CD4-positive, alpha-beta T cell treated with Interleukin-17A for 4 hours (primary cell): Measurements from ENCODE around the gene ACOT13.
"Not testable (repeated sequence)": the region's sequence is repeated elsewhere in the genome, so short reads cannot be mapped to it uniquely, and the experiment has no call there.

Experiments
- DNase-seq: peaks from one replicate; pipeline ENCODE4 v3.0.0-alpha.2; 2020; ENCODE audit warnings: mixed read lengths

The ACOT13 gene

DNA sequence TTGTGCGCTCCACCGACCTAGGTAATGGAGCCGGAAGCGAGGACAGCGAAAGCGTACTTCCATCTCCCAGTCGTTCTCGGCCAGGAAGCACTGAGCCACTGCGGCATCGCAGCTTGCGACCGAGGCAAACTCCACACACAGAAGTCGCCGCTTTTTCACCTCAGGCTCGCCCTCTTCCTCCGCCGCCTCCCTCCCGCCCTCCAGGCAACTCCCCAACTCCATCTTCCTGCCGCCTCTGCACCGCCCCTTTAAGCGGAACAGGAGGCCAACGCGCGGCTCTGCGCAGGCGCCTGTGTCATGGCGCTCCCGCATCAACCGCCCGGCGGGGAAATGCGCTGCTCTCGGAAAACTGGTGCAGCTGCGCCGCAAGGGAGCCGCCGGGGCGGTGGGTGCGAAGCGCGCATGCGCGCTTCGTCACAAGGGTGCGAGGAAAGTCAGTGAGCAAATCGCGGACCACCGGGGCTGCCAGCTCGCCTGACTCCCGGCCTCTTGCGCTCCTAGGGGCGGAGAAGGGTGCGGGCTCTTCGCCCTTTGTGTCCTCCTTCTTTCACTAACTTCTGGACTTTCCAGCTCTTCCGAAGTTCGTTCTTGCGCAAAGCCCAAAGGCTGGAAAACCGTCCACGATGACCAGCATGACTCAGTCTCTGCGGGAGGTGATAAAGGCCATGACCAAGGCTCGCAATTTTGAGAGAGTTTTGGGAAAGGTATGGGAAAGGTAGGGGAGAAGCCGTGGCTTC is at the start of gene ACOT13, which contains the start of gene TDP2:
ACOT13 (plus strand) TSS at position 437 of the 737 bp plus-strand sequence; CDS start at position 624, 187 bp downstream.
TDP2 (minus strand) TSS at position 259 of the 737 bp plus-strand sequence; CDS start at position 222, 37 bp downstream.
- peak; percentile 97 for DNase-seq

DNA sequence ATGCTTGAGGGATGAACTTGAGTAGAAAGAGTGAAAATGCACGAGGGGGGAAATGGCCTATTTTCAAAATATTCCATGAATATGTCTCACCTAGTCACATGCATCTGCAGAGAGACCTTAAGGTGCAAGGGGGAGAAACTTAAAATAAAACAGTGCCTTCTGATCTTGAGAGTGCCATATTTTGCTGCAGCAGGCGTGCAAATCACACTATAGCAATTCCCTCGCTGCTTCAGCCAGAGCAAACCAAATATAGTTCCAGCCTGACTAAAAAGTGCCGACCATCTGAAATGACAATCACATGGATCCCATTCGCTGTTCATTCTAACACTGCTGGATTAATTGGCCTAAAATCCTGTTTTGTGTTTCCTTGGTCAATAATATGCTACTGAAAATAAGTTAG is 47.2 kb upstream of the ACOT13 start:
- DNase-seq = no peak

DNA sequence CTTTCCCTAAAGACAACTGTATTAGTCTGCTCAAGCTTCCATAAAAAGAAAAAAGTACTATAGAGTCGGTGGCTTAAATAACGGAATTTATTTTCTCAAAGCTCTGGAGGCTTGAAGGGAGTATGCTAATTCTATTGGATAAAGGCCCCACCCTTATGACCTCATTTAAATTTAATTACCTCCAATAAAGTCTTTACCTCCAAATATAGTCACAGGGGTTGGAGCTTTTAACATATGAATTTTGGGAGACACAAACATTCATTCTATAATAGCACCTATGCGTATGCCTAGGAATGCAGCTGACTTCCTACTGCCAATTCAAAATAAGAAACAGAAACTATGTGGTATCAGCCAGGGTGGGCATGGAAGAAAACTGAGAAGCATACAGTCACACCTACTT is 46.2 kb upstream of the ACOT13 start:
- DNase-seq = no peak

DNA sequence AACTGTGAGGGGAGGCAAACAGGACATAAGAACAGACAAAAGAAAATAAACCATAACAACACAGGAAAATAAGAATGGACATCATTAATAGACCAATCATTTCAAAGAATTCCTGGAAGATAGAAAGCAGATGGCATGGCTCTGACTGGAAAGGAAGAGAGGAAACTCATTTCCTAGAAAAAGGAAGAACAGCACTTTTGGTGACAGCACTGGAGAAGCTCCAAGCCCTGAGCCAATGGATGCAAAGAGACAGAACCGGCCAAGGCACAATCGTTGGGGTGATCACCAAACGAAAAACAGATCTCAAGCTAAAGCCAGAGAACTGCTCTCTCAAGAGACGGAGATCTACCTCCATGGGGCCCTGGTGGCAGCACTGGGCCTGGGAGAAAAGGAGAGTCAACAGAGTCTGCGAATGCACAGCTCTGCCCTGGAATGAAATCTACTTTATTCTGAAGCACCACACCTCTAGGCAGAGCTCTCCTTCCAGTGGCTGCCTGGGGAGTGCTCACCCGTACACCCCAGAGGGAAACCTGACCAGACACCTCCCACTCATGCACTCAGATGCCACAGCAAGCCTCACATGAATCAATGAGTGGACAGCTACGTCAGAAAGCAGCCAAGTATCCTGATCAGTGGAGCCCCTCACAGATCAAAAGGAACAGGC is 45.1 kb upstream of the ACOT13 start:
- no peak for DNase-seq

DNA sequence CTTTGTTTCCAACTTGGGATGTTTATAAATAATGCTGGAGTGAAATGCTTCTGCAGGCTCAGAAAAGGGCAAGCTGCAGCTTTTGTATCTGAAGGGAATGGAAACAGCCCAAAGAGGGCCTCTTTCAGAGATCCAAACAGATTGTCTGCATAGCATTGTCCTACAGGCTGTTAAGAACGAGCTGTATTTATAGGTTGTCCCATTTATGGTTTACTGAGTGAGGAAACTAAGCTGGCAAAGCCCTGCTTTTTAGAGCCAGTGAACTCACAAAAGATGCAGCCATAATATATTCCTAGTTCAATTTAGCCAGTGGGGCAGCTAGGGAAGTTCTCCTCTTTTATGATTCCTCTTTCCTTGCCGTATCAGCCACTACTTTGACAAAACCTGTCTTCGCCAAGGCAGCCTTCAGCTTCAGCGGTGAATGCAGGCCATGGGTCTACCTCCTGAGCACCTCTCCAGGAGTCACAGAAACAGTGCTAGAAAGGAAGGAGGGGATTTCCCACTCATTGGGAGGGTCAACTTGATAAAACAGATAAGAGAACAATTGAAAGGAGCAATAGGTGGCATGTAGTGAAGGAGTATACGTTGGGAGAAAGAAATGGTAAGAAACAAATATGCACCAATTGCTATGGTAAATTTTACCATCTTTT is 35.9 kb upstream of the ACOT13 start:
- no peak for DNase-seq

DNA sequence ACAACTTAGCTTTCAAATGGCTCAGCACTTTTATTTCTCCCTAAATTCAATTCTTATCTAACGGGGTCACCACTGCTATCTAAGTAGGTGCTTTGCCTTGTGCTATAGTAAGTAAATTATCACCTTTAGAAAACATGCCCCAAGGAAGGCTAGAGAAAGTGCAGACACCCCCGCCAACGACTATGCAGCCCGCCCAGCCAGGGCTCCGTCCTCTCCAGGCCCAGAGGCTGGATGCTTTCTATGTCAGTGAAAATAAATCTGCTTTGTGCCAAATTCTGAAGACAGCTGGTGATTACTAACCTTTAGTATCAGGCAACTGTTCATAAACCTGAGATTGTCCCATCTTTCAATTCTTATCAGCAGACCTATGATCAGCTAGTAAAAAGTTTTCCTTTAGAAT is 35.2 kb upstream of the ACOT13 start:
- no peak for DNase-seq

DNA sequence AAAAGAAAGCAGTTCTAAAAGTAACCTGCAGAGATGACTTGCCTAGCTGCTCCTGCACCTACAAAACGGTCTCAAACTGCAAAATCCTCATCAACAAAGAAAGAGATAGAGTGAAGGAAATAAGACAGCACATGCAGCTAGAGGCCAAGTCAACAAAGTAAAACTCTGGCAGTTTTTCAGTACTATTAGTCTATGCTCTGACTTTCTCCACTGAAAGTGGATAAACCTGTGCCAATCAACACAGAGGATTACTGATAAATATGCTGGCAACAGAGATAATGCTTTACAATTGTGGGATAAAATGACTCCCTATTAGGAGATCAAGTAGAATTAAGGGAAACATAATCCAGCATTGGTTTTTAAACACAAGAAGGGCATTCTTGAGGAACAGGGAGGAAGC is 34.3 kb upstream of the ACOT13 start:
- DNase-seq = no peak

DNA sequence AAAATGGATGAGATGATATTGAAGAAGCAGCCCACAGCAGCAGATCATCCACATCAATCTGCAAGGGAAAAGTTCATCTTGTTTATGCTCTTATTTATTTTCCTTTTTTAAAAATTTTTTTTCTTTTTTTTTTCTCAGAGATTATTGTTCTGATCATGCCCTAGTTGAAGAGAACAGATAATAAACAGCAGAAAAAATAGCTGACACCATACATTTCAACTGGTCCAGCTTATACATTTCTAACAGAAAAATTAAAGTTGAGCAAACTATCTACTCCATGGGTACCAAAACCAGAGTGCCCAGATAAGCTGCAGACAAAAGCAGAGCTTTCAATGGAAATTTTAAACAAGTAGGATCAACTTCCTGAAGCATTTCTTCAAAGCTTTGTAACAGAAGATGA is 30.2 kb upstream of the ACOT13 start:
- DNase-seq = no peak

DNA sequence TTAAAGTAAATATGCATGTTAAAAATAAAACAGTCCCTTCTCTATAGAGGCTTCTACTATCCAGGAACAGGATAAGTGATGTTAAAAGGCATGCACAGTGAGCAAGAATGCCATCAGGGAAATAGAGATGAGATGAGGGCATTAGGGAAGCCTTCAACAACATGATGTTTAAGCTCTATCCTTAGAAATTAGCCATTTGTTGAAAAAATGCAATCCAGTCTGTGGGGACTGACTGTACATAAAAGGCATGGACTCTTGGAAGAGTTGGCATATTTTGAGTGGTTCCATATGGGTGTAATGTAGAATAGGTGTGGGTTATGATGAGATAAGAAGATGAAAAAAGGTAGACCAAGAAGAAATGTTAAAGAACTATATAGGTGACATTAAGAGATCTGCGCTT is 26.7 kb upstream of the ACOT13 start:
- DNase-seq = no peak

DNA sequence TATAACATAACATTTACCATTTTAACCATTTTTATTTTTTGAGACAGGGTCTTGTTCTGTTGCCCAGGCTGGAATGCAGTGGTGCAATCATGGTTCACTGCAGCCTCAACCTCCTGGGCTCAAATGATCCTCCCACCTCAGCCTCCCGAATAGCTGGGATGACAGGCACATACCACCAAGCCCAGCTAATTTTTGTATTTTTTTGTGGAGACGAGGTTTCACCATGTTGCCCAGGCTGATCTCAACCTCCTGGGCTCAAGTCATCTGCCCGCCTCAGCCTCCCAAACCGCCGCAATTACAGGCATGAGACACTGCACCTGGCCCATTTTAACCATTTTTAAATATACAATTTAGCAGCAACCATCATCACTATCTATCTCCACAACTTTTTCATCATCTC is 26.2 kb upstream of the ACOT13 start:
- not testable (repeated sequence) for DNase-seq

DNA sequence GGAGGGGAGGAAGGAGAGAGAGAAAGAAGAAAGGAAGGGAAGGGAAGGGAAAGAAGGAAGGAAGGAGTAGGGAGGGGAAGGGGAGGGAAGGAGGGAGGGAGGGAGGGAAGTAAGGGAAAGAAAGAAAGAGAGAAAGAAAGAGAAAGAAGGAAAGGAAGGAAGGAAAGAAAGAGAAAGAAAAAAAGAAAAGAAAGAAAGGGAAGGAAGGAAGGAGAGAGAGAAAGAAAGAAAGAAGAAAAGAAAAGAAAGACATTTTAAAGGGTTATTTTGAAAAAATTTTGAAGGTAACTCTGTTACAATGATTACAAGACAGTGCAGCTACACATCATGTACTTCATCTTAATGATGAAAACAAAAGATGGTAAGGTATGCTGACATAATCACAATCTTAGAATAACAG is 24.8 kb upstream of the ACOT13 start:
- DNase-seq = no peak

DNA sequence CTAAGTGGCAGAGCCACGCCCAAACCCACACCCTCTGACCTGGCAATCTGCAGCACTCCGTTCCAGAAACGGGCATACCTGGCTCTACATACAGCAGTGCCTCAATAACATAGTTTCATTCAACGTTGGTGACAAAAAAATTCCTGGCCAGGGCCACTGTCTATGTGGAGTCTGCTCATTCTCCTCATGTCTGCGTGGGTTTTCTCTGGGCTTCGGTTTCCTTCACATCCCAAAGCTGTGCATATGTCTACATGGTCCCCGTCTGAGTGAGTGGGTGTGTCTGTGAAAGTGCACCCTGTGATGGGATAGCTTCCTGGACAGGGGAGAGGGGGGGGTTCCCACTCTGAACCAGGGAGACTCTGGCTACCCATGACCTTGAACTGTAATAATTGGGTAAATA is 23.0 kb upstream of the ACOT13 start:
- no peak for DNase-seq

DNA sequence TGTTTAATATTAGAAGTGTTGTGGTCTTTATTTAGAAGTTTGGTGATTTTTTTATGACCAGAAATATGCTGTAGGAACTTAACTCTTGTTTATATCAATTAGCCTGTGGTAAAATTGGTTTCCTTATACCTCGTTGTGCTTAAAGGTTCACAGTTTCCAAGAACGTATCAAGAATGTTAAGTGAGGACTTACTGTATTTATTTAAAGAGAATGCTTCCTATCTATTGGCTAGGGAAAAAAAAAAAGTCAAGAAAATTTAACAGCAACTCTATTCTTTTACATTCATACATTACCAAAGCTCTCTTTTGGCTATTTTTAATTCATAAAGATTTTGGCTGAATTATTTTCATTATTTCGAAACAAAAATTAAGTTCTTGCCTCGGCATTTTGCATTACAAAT is 22.5 kb upstream of the ACOT13 start:
- DNase-seq = no peak

DNA sequence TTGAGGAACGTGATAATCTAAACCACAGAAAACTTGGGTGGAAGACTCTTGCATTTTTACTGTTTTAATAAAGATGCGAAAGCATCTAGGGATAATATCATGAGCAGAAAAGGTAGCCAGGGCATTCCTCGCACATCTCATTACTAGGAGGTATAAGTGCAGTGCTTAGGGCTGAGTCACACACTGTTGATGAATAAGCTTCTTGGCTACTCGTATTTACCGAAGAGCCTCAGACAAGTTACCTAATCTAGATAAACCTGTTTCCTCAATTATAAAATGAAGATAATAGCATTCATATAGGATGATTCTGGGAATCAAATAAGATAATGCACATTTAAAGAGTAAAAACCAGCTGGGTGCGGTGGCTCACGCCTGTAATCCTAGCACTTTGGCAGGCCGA is 20.1 kb upstream of the ACOT13 start:
- no peak for DNase-seq

DNA sequence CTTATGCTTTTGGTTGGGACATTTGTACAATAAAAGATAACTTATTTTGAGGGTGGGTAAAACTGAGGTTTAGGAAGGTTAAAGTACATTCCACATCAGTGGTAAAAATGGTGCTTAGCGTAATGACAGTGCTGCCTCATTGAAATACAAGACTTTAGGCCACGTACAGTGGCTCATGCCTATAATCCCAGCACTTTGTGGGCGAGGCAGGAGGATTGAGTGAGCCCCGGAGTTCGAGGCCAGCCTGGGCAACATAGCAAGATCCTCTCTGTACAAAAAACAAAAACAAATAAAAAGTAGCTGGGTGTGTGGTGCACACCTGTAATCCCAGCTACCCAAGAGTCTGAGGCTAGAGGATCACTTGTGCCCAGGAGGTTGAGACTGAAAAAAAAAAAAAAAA is 18.6 kb upstream of the ACOT13 start:
- DNase-seq = no peak

DNA sequence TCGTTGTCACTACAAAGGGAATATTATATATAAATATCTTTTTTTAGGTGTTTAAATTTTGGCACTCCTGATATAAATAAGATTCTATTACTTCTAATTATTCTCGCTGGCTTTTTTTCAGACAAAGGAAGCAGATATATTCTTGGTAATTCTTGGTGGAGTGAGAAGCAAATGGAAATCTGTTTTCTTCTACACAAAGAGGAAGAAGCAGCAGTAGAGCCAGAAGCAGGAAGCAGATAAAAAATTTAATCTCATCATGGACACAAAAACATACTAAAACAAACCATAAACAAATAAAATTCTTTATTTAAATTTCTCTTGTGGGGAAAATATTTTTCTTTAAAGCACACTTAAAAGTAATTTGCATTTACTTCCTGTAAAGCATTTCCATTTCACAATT is 17.2 kb upstream of the ACOT13 start:
- DNase-seq = no peak

DNA sequence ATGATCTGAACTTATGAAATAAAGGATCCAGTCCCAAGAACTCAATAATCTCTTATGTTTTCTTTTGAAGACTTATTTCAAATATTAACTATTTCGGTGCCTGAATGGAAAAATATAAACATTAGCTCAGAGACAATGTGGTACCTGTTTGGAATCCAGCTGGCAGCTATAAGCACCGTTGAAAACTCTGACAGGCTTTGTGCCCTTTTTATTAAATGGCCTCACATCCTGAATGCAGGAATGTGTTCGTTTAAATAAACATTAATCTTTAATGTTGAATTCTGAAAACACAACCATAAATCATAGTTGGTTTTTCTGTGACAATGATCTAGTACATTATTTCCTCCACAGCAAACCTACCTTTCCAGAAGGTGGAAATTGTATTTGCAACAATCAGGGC is 16.5 kb upstream of the ACOT13 start:
- DNase-seq = no peak

DNA sequence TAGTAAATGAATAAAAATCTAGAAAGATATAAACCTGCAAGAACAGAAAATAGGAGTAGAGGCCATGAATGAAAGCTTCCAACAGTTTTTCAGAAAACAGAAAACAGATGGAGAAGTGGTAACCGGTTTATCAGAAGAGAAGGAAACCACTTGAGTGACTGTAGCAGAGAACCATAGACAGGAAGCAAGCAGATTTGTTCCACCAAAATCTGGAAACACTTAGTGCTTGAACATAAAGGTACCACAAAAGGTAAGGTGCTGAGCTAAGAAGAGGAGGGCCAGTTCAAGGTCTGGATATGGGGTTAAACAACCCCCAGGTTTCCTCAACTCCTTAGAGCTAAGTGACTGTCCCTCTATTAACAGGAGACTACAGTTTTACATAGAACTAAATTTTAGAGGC is 11.7 kb upstream of the ACOT13 start:
- DNase-seq = no peak

DNA sequence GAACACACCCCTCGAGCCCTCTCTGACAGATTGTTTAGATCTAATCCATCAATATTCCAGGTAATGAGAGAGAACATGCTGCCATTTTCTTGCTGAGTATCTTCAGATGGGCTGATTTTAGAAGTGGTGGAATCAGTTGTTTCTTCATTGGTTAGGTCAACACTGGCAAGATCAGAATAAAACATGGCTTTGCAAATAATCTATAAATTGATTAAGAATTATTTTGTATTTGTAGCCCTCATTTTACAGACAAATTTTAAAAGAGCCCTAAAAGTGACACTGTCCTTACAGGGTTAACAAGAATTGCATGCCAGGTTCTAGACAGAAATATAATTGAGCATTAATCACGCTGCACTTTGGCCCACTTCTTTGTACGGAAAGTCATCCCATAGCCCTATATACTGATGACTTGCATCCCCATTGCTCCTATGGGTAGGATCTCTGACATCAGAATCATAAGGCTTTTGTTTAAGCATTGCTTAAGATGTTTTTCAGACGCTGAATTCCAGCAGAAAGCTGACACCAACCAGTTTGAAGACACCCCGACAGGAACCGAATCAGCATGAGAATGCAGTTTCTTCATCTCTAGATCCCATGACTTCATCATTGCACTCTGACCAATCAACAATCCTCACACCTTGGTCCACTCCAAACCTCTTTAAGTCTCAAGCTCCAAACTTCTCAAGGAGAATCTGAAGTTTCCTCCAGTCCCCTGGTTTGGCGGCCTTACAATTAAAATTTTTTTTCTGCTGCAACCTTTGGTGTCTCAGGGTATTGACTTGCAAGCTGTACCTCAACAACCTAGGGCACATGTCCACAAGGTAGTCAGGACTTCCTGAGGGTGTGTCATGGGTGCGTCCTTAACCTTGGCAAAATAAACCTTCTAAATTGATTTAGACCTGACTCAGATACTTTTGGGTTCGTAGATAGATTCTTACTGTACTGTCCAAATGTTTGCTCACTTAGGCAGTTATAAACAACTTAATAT is 8.0 kb upstream of the ACOT13 start:
- DNase-seq = no peak

DNA sequence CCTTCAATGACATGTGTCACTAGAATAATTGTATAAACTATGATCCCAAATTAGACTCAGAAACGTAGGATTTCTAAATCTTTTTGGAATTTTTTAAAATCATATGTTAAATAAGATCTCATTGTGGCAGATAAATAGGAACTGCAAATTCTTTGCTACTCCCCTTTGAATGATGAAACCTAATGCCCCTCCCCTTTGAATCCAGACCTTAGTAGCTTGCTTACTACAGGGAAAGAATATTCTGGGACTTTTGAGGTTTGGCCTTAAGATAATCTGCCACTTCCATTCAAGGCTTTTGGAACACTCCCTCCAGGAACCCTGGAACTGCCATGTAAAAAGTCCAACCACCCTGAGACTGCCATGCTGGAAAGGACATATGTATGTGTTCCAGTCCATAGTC is 7.3 kb upstream of the ACOT13 start:
- DNase-seq = no peak

DNA sequence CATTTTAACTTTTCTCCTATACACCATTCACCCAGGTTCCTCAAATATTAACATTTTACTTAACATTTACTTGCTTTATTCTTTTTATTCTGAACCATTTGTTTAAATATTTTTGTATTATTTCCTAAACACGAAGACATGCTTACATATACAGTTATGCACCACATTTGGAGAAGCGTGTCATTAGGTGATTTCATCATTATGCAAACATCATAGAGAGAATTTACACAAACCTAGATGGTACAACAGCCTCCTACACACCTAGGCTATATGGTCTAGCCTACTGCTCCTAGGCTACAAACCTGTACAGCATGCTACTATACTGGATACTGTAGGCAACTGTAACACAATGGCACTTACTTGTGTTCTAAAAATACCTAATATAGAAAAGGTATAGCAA is 6.8 kb upstream of the ACOT13 start:
- DNase-seq = no peak

DNA sequence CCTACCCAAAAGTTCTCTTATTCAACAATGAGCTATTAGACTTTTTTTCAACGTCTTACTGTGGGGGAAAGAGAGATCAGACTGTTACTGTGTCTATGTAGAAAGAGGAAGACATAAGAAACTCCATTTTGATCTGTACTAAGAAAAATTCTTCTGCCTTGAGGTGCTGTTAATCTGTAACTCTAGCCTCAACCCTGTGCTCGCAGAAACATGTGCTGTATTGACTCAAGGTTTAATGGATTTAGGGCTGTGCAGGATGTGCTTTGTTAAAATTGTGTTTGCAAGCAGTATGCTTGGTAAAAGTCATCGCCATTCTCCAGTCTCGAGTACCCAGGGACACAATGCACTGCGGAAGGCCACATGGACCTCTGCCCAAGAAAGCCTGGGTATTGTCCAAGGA is 5.1 kb upstream of the ACOT13 start:
- not testable (repeated sequence) for DNase-seq

DNA sequence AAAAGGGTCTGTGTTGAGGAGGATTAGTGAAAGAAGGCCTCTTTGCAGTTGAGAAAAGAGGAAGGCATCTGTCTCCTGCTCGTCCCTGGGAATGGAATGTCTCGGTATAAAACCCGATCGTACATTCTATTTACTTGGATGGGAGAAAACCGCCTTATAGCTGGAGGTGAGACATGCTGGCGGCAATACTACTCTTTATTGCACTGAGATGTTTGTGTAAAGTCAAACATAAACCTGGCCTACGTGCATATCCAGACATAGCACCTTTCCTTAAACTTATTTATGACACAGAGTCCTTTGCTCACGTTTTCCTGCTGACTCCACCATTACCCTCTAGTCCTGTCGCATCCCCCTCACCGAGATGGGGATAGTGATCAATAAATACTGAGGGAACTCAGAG is 4.6 kb upstream of the ACOT13 start:
- no peak for DNase-seq
